ENCODE results near the gene EML5. TPM values are rescaled to one million over a fixed set of nuclear protein-coding genes. Genes with fewer than 3 reads are reported as not detected.

EML5 gene
- total and polyA plus RNA-seq, 2 experiments from 2014 or later, result 0.18 to 1.6 TPM

- H2AFZ ChIP-seq, result no peak overlapping the region
- TF ChIP-seq POLR2AphosphoS5 (IDR thresholded peaks at IDR 0.05; ENCODE audit: low read depth) (no peak), ZNF114 (CRISPR knock-in tag; IDR thresholded peaks at IDR 0.05) (no peak), STAT1 (IDR thresholded peaks at IDR 0.05; ENCODE audit: unreplicated experiment) (no peak), JUNB (IDR thresholded peaks at IDR 0.05; ENCODE audit: unreplicated experiment) (no peak), ETS1 (IDR thresholded peaks at IDR 0.05) (no peak), EZH2 (IDR thresholded peaks at IDR 0.05; ENCODE audit: low read depth, unreplicated experiment) (no peak), ZNF462 (CRISPR knock-in tag; IDR thresholded peaks at IDR 0.05) (no peak), NANOG (IDR thresholded peaks at IDR 0.05; ENCODE audit: borderline replicate concordance) (no peak), EZH2phosphoT487 (IDR thresholded peaks at IDR 0.05; ENCODE audit: unreplicated experiment) (no peak), CREB1 (CRISPR knock-in tag; IDR thresholded peaks at IDR 0.05; ENCODE audit: low read depth) (no peak), ZNF331 (CRISPR knock-in tag; IDR thresholded peaks at IDR 0.05; ENCODE audit: low read depth) (no peak), CTCF (conservative IDR thresholded peaks at IDR 0.05; ENCODE audit: low read depth in 2 of 2) (no peak), REST (IDR thresholded peaks at IDR 0.05; ENCODE audit: unreplicated experiment) (no peak)
- 0 out of 2 replicates have a peak, but pooled peaks cover 4% of the 10 kb centered on the region for H3K36me3 ChIP-seq (ENCODE audit: insufficient read depth)
- DNase-seq (ENCODE audit: low spot score) (no peak), ATAC-seq (no peak)
- no peaks in the 10 kb centered on the region for H3K9me2 ChIP-seq (ENCODE audit: insufficient read depth)
- H3K4me3 Mint-ChIP-seq, result no peak overlapping the region
- H3K36me3 Mint-ChIP-seq (ENCODE audit: low read depth), result peaks cover 17% of the 10 kb centered on the region; the same call in 2 of the 3 replicates
- H4K20me1 ChIP-seq (replicated peaks; ENCODE audit: insufficient read depth), result no peaks in the 10 kb centered on the region
- H3K4me2 ChIP-seq, result no peak overlapping the region
- no peak overlapping the region for H3K4me3 ChIP-seq
- no peaks in the 10 kb centered on the region for H3K27me3 Mint-ChIP-seq (ENCODE audit: insufficient read depth, low read depth, poor library complexity)
- H3K27me3 ChIP-seq (ENCODE audit: insufficient read depth), result no peaks in the 10 kb centered on the region
- no peaks in the 10 kb centered on the region for H3K79me2 ChIP-seq (replicated peaks; ENCODE audit: insufficient read depth)
- H3K4me1 ChIP-seq (ENCODE audit: insufficient read depth), result no peaks in the 10 kb centered on the region
- no peaks in the 10 kb centered on the region for H3K4me1 Mint-ChIP-seq
- H3K27ac Mint-ChIP-seq, result no peak overlapping the region
- H3K9me3 Mint-ChIP-seq, result peaks cover 25% of the 10 kb centered on the region
- no peak overlapping the region for H3K27ac ChIP-seq (ENCODE audit: low read depth)
- no peaks in the 10 kb centered on the region for H3F3A ChIP-seq (replicated peaks; ENCODE audit: low read depth)
Measured at GRCh38 chr14:88770736-88771135, 22.0 kb downstream of the EML5 start.

Measured in GM23338 (cell line).